Measurements from ENCODE around the gene IKZF1. TPM values are rescaled to one million over a fixed set of nuclear protein-coding genes. Genes with fewer than 3 reads are reported as not detected.

The IKZF1 gene
- total RNA-seq, 2 donors from 2014 or later, result 4.4 to 9.2 TPM

GRCh38 chr7:50305583-50306493 is 1.3 kb downstream of the IKZF1 start:
- intact Hi-C loops (cut with DNase I), result no loop called here
- DNase-seq (no peak), ATAC-seq (no peak)

- ATAC-seq, result no peak
- DNase-seq, result no peak
- intact Hi-C loops (cut with DNase I), result no loop called here
Measured at GRCh38 chr7:50306494-50307367, 2.2 kb downstream of the IKZF1 start.

GRCh38 chr7:50307368-50308032 is 3.0 kb downstream of the IKZF1 start:
- DNase-seq (no peak), ATAC-seq (no peak)
- intact Hi-C loops (cut with DNase I), result no loop called here

GRCh38 chr7:50308203-50308531 is 3.7 kb downstream of the IKZF1 start:
- ATAC-seq (no peak), DNase-seq (no peak)
- intact Hi-C loops (cut with DNase I), result no loop called here

- intact Hi-C loops (cut with DNase I), result no loop called here
- DNase-seq, result no peak
- no peak for ATAC-seq
Measured at GRCh38 chr7:50308532-50309385, 4.2 kb downstream of the IKZF1 start.

GRCh38 chr7:50309721-50310120 is 5.2 kb downstream of the IKZF1 start:
- intact Hi-C loops (cut with DNase I), result no loop called here
- DNase-seq (no peak), ATAC-seq (no peak)

GRCh38 chr7:50310361-50310760 is 5.8 kb downstream of the IKZF1 start:
- DNase-seq (no peak), ATAC-seq (no peak)
- intact Hi-C loops (cut with DNase I), result no loop called here

GRCh38 chr7:50310956-50311355 is 6.4 kb downstream of the IKZF1 start:
- no peak for ATAC-seq
- intact Hi-C loops (cut with DNase I), result no loop called here
- no peak for DNase-seq

GRCh38 chr7:50312250-50313162 is 8.0 kb downstream of the IKZF1 start:
- DNase-seq (no peak), ATAC-seq (no peak)
- intact Hi-C loops (cut with DNase I), result no loop called here

- ATAC-seq (peak in 1 of 2 donors; percentile 34), DNase-seq (no peak)
- intact Hi-C loops (cut with DNase I), result no loop called here
Measured at GRCh38 chr7:50314836-50315592, 10.5 kb downstream of the IKZF1 start.

GRCh38 chr7:50315739-50316671 is 11.5 kb downstream of the IKZF1 start:
- intact Hi-C loops (cut with DNase I), result no loop called here
- no peak for DNase-seq
- ATAC-seq, result no peak

- no peak for DNase-seq
- ATAC-seq, result no peak
- intact Hi-C loops (cut with DNase I), result no loop called here
Measured at GRCh38 chr7:50317221-50317678, 12.7 kb downstream of the IKZF1 start.

- ATAC-seq (no peak), DNase-seq (no peak)
- intact Hi-C loops (cut with DNase I), result no loop called here
Measured at GRCh38 chr7:50317697-50318669, 13.5 kb downstream of the IKZF1 start.

GRCh38 chr7:50321487-50322067 is 17.1 kb downstream of the IKZF1 start:
- intact Hi-C loops (cut with DNase I), result no loop called here
- DNase-seq (no peak), ATAC-seq (no peak)

GRCh38 chr7:50324113-50324512 is 19.6 kb downstream of the IKZF1 start:
- ATAC-seq, result no peak
- intact Hi-C loops (cut with DNase I), result no loop called here
- no peak for DNase-seq

Measured in left cardiac atrium (tissue), 4 donors.